Raji (cell line): ENCODE measurements around the gene VCAN.

Experiments
- POLR2A ChIP-seq: IDR thresholded peaks from 2 replicates; pipeline ENCODE4 v1.6.1; 2011; ENCODE audit warnings: low read depth, low read length, control low read depth; ENCODE audit not compliant: insufficient read depth

Gene VCAN

DNA sequence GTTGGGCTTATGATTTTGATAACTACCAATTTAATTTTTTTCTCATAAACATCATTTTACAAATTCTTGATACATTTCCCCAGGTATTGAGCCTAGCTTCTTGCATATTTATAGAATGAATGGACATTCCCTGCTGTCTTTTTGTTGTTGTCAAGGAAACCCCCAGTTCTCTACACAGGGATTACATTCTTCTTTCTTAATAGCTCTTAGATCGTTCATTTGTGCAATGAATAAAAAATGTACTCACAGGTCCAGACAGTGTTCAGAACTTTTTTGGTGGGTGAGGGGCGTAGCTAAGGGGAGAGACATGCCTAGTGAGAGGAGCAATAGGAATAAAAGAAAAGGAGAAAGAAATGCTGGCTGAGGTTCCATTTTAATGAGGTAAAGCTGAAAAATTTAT, 58.6 kb downstream of the VCAN start:
- TF ChIP-seq POLR2A = no peak

DNA sequence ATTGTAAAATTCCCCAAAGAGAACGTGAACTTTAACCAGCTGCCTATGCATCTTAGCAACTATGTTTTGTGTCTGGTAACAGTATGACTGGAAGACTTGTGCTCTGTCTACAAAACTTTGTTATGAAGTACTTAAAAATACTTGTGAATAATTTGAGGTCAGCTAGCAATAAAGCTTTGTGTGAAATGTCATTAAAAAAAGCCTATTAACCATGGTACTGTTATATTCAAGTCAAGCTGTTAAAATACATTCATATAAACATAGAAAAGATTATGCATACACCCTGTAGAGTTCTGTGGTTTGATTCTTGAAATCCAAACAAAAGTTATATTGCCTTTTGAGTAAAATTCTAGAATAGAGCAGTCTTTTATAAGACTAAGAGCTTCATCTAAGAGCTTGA, 60.1 kb downstream of the VCAN start:
- TF ChIP-seq POLR2A = no peak

DNA sequence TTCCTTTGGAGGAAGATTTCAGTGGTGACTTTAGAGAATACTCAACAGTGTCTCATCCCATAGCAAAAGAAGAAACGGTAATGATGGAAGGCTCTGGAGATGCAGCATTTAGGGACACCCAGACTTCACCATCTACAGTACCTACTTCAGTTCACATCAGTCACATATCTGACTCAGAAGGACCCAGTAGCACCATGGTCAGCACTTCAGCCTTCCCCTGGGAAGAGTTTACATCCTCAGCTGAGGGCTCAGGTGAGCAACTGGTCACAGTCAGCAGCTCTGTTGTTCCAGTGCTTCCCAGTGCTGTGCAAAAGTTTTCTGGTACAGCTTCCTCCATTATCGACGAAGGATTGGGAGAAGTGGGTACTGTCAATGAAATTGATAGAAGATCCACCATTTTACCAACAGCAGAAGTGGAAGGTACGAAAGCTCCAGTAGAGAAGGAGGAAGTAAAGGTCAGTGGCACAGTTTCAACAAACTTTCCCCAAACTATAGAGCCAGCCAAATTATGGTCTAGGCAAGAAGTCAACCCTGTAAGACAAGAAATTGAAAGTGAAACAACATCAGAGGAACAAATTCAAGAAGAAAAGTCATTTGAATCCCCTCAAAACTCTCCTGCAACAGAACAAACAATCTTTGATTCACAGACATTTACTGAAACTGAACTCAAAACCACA, 67.4 kb downstream of the VCAN start:
- no peak for TF ChIP-seq POLR2A

DNA sequence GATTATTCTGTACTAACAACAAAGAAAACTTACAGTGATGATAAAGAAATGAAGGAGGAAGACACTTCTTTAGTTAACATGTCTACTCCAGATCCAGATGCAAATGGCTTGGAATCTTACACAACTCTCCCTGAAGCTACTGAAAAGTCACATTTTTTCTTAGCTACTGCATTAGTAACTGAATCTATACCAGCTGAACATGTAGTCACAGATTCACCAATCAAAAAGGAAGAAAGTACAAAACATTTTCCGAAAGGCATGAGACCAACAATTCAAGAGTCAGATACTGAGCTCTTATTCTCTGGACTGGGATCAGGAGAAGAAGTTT, 67.9 kb downstream of the VCAN start:
- TF ChIP-seq POLR2A = no peak

DNA sequence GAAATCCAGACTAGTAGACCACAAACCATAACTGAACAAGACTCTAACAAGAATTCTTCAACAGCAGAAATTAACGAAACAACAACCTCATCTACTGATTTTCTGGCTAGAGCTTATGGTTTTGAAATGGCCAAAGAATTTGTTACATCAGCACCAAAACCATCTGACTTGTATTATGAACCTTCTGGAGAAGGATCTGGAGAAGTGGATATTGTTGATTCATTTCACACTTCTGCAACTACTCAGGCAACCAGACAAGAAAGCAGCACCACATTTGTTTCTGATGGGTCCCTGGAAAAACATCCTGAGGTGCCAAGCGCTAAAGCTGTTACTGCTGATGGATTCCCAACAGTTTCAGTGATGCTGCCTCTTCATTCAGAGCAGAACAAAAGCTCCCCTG, 68.6 kb downstream of the VCAN start:
- no peak for TF ChIP-seq POLR2A

DNA sequence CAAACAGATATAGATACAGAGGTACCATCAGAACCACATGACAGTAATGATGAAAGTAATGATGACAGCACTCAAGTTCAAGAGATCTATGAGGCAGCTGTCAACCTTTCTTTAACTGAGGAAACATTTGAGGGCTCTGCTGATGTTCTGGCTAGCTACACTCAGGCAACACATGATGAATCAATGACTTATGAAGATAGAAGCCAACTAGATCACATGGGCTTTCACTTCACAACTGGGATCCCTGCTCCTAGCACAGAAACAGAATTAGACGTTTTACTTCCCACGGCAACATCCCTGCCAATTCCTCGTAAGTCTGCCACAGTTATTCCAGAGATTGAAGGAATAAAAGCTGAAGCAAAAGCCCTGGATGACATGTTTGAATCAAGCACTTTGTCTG, 69.2 kb downstream of the VCAN start:
- no peak for TF ChIP-seq POLR2A

DNA sequence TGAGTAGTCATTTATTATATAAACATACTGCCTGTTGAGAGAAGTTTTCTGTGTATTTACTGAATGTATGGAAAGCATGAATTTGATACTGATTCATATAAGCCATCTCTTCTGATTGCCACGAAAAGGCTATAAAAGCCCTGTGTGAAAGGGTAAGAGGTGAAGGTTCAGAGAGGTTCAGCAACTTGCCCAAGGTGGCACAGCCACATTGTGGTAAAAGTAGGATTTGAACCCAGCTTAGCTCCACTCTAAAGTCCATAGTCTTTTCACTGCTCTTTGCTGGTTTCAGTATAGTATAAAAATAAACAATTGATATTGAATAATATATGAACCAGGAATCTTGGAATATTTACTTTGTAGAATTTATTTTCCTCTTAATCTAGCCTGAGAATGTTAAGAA, 71.3 kb downstream of the VCAN start:
- TF ChIP-seq POLR2A = no peak

DNA sequence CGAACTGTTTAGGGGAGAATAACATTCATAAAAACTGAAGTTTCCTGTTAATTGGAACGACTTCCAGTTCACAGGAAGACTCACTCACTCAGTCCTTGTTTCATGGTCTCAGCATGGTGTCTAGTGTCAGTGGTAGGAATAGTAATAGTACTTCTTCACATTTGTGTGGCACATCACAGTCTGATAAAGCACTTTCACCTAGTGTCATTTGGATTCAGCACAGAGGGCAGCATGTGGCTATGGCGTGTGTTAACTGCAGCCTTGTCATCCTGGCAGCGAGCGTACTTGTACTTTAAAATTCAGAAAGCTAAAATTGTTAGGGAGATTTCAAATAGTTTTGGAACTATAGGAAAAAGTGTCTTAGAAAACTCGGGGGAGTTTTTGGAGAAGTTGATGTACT, 72.4 kb downstream of the VCAN start:
- TF ChIP-seq POLR2A = no peak

DNA sequence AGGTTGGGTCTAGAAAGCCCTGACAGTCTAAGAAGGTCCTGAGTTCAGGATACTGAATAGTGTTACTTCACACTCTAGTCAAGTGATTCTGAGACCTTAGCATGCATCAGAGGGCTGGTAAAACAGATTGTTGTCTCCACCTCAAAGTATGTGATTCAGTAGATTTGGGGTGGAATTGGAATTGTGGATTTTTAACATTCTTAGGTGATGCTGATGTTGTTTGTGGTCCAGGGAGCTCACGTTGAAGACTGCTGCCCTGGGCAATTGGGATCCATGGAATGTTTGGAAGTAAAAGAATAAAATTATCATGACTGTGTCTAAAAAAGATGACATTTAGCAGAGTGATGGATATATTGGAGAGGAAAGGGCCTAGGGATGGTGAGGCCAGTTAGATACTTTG, 75.6 kb downstream of the VCAN start:
- TF ChIP-seq POLR2A = no peak

DNA sequence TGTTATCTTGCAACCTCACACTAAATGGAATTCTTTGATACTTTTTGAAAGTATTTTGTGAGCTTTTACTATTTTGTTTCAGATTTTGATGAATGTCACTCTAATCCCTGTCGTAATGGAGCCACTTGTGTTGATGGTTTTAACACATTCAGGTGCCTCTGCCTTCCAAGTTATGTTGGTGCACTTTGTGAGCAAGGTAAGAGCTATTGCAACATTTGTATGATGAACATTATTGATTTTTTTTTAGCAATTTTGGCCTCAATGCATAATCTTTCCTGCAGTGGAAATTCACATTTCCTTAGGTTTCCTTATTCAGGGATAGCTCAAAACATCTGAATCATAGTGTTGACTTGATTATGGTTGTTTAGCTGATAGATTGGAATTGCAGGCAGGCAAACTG, 76.3 kb downstream of the VCAN start:
- TF ChIP-seq POLR2A = no peak

DNA sequence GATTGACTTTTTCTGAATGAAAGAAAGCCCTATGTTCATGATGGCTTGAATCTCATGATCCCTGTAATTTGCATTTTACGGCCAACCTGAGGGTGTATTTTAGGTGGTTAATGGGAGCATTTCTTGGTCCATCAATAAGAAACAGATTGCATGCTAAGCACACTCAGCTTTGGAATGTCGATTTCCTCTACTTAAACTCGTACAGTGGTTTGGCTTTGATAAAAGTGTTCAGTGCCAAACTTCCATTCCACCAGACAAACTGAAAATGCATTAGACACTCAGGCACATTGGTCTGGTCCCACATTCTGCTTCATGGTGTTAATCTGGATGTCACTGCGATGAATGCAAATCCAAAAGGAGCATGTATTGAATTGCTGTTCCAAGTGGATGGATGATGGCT, 77.0 kb downstream of the VCAN start:
- no peak for TF ChIP-seq POLR2A

DNA sequence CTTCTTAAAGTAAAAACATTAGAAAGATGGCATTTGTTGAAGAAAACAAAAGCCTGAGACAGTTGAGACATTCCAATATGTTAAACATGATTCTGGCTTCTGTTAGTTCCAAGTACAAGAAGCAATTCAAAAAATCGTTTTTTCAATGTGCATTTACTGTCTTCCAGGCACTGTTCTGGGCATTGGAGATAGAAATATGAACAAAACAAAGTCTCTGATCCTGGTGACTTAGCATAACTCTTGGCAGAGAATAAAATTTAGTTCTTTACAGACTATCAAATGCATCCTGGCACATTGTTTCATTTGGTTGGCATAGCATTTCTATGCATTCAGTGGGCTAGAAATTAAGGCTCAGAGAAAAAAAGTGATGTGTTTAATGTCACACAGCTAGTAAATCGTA, 77.5 kb downstream of the VCAN start:
- TF ChIP-seq POLR2A = no peak

DNA sequence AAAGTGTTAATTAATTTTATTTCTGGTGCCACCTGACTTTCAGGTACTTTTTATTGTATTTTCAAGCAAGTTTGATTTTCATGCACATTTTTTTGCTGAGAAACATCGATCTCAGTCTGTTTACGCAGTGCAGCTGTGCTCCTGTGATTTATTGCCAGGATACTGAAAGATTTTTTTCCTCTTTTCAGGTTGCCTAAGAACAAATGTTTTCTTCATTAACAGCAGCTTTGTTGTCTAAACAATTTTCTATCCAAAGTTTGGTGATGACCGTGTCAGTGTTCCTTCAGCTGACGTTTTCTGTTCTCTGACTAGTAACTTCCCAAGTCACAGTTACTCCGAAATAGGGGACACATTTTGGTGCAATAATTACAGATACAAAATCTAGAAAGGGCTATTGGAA, 78.1 kb downstream of the VCAN start:
- TF ChIP-seq POLR2A = no peak

DNA sequence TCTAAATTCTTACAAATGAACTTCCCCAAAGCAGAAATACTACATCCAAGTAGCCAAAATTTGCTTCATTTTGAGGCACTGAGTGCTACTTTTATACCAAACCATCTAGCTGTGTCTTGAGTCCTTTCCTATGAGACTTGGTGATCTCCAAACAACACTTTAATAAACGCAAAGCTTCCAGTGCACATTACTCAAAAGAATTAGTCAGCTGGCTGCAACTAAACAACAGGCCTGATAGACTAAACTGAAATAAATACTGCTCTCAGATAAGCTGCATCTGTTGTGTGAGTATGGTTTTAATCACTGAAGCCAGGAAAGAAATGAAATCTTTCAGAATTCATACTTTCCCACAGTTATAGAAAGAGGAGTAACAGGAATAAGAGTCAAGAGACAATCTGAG, 80.3 kb downstream of the VCAN start:
- no peak for TF ChIP-seq POLR2A

DNA sequence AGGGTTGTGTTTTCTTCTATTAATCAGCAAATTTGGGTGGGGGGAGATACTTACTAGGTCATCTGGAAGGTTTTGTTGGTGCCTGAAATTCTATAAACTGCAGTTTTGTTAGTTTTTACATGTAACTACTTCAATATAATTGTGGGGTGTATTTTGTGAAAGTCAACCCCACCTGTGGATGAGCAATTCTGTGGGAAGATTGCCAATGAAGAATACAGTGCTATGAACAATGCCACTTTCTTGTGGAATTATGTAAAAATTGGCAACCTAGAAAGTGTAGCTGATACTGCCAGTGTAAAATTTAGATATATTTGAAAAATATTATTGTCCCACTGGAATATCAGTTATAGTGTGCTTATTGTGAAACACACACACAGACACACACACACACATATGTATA, 80.7 kb downstream of the VCAN start:
- no peak for TF ChIP-seq POLR2A

DNA sequence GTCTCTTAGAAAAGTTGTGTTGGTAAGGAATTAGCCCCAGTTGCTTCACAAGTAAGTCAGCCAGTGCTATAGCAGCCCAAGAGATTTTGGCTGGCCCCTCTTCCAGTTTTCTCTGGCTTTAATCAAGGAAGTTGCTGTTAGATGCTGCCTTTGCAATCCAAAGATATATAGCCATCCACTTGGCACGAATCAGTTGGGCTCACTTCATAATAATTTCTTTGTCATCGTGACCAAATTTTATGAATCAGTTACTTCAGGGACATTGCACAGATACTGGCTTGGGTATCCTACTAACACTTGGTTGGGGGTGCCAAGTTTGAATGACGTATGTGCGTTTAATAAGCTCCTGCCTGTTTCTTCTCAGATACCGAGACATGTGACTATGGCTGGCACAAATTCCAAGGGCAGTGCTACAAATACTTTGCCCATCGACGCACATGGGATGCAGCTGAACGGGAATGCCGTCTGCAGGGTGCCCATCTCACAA, 81.5 kb downstream of the VCAN start:
- no peak for TF ChIP-seq POLR2A

DNA sequence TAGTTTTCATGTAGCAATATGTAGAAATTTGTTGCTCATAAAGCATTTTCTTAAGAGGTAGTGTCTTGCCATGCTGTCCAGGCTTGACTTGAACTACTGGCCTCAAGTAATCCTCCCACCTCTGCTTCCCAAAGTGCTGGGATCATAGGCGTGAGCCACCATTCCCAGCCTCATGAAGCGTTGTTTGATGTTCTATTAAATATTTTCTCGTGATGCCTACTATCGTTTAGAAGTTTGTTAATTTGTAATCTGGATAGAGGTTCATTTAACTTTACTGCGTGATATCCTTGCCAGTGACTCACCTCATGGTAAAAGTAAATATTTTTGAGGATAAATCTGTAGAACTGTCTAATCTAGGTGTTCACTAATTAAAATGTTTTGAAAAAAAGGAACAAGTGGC, 82.6 kb downstream of the VCAN start:
- no peak for TF ChIP-seq POLR2A
